GM21528 (cell line): Measurements from ENCODE around the gene TMED5.
A peak's percentile ranks its signal among the peaks of the same experiment; 100 is the strongest.
"Not testable (repeated sequence)": the region's sequence is repeated elsewhere in the genome, so short reads cannot be mapped to it uniquely, and the experiment has no call there.

Source experiments
- ATAC-seq: cut with Tn5 transposase; IDR thresholded peaks from one replicate; pipeline ENCODE4 v1.9.1; 2021; ENCODE audit warnings: mild to moderate bottlenecking, moderate library complexity; ENCODE audit not compliant: unreplicated experiment, low FRiP score

TMED5 gene

GRCh38 chr1:93179886-93180722 lies at the start of gene TMED5:
Gene TMED5 (minus strand): TSS chr1:93180413. CDS start chr1:93180242, 171 bp downstream.
- ATAC-seq: peak; percentile 89

GRCh38 chr1:93223023-93223675 lies 42.9 kb upstream of the TMED5 start:
- no peak for ATAC-seq

DNA sequence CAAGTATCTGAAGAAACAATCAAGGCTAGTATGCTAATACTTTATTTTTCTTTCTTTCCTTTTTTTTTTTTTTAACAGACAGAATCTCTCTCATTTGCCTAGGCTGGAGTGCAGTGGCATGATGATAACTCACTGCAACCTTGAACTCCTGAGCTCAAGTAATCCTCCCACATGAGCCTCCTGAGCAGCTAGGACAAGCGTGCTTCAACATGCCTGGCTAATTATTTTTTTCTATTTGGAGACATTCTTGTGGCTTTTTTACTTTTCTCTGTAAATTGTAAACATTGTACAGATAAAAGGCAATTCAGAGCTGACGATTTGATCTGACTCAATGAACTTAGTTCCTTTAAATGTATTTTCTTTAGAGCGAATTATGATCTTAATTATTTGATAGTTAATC lies 41.7 kb upstream of the TMED5 start:
- ATAC-seq: no peak

DNA sequence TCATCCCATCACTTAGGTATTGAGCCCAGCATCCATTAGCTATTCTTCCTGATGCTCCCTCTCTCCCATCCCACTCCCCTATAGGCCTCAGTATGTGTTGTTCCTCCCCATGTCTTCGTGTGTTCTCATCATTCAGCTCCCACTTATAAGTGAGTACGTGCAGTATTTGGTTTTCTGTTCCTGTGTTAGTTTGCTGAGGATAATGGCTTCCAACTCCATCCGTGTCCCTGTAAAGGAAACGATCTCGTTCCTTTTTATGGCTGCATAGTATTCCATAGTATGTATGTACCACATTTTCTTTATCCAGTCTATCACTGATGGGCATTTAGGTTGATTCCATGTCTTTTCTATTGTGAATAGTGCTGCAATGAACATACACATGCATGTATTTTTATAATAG lies 40.5 kb upstream of the TMED5 start:
- ATAC-seq: not testable (repeated sequence)

DNA sequence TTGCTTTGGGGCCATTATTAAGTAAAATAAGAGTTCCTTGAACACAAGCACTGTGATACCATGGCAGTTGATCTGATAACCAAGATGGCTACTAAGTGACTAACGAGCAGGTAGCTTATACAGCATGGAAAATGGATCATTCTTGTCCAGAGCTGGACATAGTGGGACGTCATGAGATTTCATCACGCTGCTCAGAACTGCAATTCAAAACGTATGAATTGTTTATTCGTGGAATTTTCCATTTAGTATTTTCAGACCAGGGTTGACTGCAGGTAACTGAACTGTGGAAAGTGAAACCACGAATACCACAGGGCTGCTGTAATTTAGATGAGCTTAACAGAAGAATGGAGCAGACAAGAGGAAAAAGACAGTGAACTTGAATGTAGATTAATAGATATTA lies 39.2 kb upstream of the TMED5 start:
- peak; percentile 75 for ATAC-seq

DNA sequence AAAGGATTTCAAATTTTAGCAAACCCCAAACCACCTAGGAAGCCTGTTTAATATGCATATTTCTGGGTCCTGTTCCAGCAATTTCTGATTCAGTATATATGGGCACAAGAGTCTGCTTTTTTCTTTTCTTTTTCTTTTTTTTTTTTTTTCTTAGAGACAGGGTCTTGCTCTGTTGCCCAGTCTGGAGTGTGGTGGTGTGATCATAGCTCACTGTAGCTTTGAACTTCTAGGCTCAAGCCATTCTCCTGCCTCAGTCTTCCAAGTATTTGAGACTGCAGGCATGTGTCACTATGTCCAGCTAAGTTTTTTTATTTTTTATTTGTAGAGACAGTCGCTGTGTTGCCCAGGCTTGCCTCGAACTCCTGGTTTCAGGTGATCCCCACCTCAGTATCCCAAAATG lies 35.1 kb upstream of the TMED5 start:
- no peak for ATAC-seq

GRCh38 chr1:93207211-93207610 lies 27.0 kb upstream of the TMED5 start:
- no peak for ATAC-seq

GRCh38 chr1:93206567-93206954 lies 26.3 kb upstream of the TMED5 start:
- no peak for ATAC-seq

DNA sequence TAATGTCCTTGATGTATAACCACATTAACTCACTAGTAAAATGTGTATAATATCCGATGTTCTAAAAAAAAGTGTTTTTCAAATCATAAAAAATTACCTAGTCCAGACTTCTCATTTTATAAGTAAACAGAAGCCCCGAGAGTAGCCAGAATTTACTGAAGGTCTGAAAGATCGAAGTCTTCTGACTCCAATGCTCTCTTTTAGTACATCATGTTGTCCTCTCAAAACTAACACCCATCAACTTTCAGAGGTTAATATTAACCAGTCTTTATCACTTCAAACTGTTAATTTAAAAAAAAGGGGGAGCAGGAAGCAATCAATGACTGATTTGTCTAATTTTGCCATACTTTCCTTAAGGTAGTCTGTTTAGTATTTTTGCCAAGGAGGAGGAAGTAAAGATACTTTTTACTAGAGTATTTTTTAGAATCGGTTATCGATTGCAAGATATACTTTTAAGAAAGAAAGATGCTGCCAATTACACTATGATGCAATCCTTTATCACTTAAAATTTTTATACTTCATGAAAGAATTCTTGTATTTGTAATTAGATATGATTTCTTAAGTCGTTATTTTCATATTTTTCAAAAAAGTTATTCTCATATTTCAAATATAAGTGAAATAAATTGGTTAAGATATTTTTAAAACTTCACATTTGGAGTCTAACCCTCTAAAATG lies 25.8 kb upstream of the TMED5 start:
- ATAC-seq: no peak

GRCh38 chr1:93200714-93201113 lies 20.5 kb upstream of the TMED5 start:
- ATAC-seq: no peak

- no peak for ATAC-seq
Measured at GRCh38 chr1:93200086-93200620, 19.9 kb upstream of the TMED5 start.

DNA sequence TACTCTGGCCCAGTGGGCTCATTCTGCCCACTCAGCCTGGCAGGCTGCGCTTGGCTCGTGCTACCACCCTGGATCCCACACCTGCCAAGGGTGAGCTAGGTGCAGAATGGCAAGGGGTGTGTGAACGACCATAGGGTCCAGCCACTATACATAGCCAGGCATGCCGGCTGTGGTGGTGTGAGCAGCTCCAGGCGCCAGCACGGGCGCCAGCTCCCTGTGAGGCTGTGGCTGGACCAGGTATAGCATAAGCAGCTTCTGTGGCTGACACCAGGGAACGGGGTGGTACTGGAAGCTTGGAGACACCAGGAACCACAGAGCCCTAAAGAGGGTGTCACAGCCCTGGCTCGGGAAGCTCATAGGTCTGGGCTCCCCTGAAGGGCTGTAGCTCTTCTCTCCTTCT lies 18.9 kb upstream of the TMED5 start:
- ATAC-seq: no peak

DNA sequence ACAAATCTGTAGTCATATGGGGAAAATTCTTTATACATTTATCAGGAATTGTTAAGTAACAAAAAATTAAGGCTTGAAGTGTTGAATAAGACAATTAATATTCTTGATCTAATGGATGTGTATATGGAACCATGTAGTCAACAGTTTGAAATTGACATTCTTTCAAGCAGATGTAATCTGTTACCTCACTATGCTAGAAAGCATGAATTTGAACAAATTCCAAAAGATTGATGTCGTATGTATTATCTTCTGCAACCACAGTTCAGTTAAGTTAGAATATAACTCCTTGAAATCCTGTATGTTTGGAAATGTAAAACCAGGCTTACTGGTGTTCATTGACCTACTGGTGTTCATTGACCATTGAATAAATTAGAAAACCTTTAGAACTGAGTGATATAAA lies 16.4 kb upstream of the TMED5 start:
- ATAC-seq: no peak

GRCh38 chr1:93194231-93194990 lies 14.2 kb upstream of the TMED5 start:
- ATAC-seq: no peak

DNA sequence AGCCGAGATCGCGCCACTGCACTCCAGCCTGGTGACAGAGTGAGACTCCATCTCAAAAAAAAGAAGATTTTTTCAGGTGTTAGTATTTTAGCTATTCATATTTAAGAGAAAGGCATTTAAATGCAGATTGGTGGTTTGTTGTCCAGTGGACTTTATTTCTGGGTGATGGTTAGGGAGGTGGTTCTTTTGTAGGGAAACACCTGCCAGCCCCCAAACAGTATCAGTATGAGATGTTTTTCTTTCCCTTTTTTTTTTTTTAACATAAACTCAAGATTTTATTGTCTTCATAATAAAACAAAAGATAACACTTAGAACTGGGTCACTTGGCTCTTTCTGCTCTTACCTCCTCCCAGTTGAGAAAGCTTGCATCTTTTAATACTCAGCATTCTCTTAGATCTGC lies 10.2 kb upstream of the TMED5 start:
- no peak for ATAC-seq

DNA sequence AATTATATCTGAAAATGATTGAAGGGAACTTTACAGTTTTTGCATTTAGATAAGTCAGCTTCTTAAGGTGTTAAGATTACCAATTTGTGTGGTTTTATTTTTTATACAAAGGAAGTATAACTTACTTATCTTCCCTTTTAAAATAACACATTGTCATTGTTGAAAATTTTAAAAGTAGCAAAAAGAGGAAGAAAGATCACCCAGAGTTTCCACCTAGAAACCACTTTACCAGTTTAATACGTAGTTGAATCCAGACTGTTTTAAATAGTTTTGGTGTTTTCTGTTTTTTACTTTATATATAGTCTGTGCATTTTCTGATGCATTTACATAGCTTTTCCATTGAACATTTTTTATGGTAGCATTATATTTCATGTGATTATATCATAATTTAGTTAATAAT lies 6.5 kb upstream of the TMED5 start:
- ATAC-seq: no peak

DNA sequence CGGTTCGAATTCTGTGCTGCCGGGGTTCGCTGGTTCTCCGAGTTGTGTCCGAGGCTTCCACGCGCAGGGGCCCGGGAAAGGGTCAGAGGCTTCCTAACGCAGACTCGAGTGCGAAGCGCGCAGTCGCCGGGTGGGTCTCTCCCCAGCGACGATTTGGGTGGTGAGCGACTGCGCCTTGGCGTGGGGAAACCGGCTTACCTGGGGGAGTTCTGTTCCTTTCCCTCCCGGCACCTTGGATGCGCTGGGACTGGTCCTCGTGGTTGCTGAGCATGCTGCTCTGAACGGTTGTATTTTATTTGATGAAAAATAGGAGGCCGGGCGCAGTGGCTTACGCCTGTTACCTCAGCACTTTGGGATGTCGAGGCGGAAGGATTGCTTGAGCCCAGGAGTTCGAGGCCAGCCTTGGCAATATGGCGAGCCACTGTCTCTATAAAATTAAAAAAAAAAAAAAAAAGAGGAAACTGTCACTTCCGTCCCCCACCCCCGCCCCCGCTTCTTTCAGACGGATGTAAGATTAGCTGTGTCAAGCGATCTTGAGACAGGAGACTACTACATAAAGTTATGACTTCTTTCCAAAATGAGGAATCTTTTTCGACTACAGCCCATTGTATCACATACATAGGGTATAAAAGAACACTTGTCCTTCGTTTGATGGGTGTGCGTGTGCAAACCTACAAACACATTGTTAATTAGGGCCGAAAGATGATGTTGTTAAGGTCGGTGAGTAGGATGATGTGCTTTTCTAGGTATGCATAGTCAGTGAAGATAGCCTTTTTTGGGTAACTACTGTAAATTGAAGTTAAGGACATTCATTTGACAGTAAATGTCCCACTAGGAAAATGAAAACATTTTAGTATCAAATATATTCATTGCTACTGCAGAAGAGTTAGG lies 755 bp upstream of the TMED5 start, which contains the start of gene CCDC18:
TSS of gene CCDC18 (plus strand) at position 2 of the 891 bp plus-strand sequence. CDS start 2,638 bp downstream, outside the sequence.
- ATAC-seq: peak; percentile 31

DNA sequence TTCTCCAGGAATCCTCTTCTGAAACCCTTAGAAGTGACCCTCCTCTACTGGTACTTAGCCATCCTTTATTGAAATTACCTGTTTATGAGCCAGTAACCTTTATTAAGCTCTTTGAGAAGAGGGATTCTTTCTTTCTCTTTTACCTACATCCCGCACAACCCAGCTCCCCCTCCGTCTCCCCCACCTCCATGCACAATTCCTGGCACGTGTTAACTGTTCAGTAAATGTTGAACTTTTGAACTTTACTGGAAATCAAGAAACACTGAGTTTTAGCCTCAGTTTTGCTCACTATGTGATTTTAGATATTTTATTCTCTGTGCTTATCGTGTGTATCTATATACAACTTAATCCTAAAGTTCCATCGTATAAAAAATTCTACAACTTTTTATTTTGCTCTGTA lies 1.8 kb downstream of the TMED5 start:
- ATAC-seq: no peak

DNA sequence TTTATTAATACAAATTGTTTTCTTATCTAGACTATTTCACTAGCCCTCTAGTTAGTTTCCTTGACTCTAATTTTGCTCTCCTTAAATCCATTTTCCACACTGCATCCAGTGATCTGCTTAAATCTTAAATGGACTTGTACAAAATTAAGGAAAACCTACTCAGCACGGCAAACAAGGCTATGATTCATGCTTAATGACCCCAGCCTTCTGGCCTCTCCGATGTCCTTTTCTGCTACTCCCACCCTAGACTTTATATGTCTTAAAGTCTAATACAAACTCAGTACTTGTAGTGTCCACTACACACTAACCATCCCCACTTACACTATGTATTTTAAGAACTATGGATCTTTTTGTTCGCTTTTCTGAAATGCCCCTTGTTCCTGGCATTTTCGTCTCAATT lies 2.2 kb downstream of the TMED5 start:
- no peak for ATAC-seq
